Ishikawa (cell line): ENCODE results near the gene SLC6A19.

Experiments
- CEBPB ChIP-seq: IDR thresholded peaks from 2 replicates; pipeline ENCODE4 v1.6.1; 2012
- CREB1 ChIP-seq: IDR thresholded peaks from 2 replicates; pipeline ENCODE4 v1.6.1; 2012; ENCODE audit warnings: low read depth
- EGR1 ChIP-seq: IDR thresholded peaks from 2 replicates; pipeline ENCODE4 v1.6.1; 2012
- EP300 ChIP-seq: IDR thresholded peaks from 2 replicates; pipeline ENCODE4 v1.6.1; 2012; ENCODE audit warnings: borderline replicate concordance
- FOXM1 ChIP-seq: IDR thresholded peaks from 2 replicates; pipeline ENCODE4 v1.6.1; 2012; ENCODE audit warnings: low read depth, borderline replicate concordance
- MAX ChIP-seq: IDR thresholded peaks from 2 replicates; pipeline ENCODE4 v1.6.1; 2012
- NFIC ChIP-seq: IDR thresholded peaks from 2 replicates; pipeline ENCODE4 v1.6.1; 2012
- RAD21 ChIP-seq: IDR thresholded peaks from 2 replicates; pipeline ENCODE4 v1.6.1; 2012; ENCODE audit warnings: low read depth
- TAF1 ChIP-seq: IDR thresholded peaks from 2 replicates; pipeline ENCODE4 v1.6.1; 2012; ENCODE audit warnings: low read depth, mild to moderate bottlenecking
- TCF12 ChIP-seq: IDR thresholded peaks from 2 replicates; pipeline ENCODE4 v1.6.1; 2012; ENCODE audit warnings: low read depth
- TEAD4 ChIP-seq: IDR thresholded peaks from 2 replicates; pipeline ENCODE4 v1.6.1; 2012
- USF1 ChIP-seq: IDR thresholded peaks from 2 replicates; pipeline ENCODE4 v1.6.1; 2012
- YY1 ChIP-seq: IDR thresholded peaks from 2 replicates; pipeline ENCODE4 v1.6.1; 2012; ENCODE audit warnings: low read depth
- ZBTB7A ChIP-seq: IDR thresholded peaks from 2 replicates; pipeline ENCODE4 v1.6.1; 2012; ENCODE audit warnings: low read depth
- TF ChIP-seq, protein P1 (sequence below): IDR thresholded peaks from 2 replicates; pipeline ENCODE4 v1.6.1; 2012; ENCODE audit warnings: low read depth, mild to moderate bottlenecking

Gene SLC6A19

DNA sequence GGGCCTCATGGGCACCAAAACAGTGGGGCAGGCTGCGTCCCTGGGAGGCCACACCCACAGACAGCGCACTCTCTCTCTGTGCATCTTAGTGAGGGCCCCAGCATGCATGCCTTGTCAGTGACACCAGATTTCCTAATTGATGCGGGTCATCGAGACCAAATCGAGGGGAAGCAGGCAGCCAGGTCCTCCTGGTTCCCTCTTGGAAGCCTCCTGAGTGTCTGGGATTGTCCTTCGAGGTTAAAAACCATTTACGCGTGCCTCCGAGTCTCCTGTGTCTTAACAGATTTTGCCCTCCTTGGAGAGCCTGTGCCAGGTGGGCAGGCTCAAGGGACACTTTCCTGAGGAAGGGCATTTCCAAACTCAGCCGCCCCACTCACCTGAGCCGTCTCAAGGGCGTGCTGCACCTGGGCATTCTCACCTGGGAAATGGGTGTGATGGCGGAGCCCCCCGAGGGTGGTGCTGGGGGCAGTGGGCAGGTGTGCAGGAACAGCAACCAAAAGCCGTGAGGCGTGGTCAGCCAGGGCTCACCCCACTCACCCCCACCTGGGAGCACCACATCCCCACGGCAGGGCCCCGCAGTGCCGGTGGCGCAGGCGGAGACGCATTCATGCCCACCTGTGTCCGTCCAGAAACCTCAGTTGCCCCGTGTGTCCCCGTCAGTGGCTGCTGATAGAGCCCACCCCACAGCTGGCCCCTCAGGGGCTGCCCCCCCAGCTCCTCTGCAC is 2.7 kb downstream of the SLC6A19 start:
- no peak for TF ChIP-seq USF1
- no peak for TF ChIP-seq TEAD4
- no peak for TF ChIP-seq NFIC
- TF ChIP-seq CREB1 = no peak
- no peak for TF ChIP-seq FOXM1
- TF ChIP-seq TCF12 = no peak
- TF ChIP-seq EP300 = no peak
- TF ChIP-seq TAF1 = no peak
- TF ChIP-seq RAD21 = no peak
- no peak for TF ChIP-seq YY1
- TF ChIP-seq MAX = no peak
- no peak for TF ChIP-seq EGR1
- no peak for TF ChIP-seq ZBTB7A

DNA sequence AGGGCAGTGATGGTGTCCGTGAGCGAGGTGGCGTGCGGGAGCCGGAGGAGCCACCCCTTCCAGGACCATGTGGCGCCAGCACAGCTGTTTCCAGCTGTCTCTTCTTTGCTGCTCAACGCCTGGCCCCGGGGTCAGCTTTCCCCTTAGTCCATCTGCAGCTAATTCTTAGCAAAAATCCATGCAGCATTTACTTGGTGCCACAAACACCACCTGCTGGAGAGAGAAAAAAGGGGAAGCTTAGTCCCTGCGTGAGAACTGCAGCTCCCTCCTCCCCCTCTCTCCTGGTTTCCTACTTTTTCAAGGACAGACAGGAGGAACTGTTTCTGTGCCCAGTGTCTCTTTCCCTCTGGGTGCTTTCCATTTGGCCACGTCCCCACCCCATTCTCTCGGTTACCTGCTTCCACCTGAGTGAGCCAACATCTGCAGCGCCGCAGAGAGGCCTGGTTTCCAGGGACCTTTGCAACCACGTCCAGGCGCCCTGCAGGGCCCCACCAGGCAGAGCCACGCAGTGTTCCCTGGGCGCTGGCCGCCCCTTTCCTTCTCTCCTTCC is 3.4 kb downstream of the SLC6A19 start:
- no peak for TF ChIP-seq NFIC
- no peak for TF ChIP-seq YY1
- no peak for TF ChIP-seq FOXM1
- no peak for TF ChIP-seq USF1
- TF ChIP-seq RAD21 = peak; percentile 38; the same call in 1 of the 2 replicates
- no peak for TF ChIP-seq MAX
- TF ChIP-seq CEBPB = no peak

DNA sequence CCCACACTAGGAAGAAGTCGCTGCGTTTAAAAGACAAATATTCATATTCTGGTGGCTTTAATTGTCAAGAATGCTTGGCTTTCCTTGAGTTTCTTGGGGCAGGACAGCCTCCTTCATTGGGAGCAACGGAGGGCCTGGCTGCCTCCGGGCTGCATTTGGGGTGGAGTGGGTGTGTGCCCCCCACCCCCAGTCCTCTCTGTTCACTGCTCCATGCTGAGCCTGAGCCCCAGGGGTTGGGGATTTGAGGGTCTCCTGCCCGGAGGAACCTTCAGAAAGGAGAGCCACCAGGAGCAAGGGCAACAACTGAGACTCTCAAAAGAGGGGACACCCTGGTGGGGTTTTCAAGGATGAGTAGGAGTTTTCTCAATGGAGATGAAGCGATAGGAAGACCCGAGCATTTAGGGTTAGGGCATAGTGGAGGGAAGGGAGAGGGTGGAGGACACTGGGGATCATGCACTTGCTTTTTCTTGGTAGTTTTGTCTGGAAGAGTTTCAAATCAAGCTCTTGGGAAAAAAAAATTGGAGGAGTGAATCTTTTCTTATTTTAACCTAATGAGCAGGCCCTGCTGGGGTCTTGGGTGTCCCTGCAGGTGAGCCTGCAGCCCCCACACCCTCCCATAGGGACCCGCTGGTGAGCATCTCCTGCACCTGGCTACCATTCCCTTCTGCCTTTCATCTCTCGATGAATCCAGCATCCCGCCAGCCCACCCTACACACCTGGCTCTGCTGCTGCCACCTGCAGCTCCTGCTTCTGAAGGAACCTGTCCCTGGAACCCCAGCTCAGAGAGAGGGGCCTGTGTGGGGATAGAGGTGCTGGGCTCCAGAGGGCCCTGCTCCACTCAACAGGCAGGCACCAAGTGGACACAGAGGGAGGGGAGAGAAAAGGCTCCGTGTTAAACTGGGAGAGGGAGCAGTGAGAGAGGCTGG is 4.1 kb downstream of the SLC6A19 start:
- TF ChIP-seq EP300 (no peak), YY1 (no peak), NFIC (no peak), TAF1 (no peak), RAD21 (no peak), EGR1 (no peak), MAX (no peak)
- TF ChIP-seq, protein P1, sequence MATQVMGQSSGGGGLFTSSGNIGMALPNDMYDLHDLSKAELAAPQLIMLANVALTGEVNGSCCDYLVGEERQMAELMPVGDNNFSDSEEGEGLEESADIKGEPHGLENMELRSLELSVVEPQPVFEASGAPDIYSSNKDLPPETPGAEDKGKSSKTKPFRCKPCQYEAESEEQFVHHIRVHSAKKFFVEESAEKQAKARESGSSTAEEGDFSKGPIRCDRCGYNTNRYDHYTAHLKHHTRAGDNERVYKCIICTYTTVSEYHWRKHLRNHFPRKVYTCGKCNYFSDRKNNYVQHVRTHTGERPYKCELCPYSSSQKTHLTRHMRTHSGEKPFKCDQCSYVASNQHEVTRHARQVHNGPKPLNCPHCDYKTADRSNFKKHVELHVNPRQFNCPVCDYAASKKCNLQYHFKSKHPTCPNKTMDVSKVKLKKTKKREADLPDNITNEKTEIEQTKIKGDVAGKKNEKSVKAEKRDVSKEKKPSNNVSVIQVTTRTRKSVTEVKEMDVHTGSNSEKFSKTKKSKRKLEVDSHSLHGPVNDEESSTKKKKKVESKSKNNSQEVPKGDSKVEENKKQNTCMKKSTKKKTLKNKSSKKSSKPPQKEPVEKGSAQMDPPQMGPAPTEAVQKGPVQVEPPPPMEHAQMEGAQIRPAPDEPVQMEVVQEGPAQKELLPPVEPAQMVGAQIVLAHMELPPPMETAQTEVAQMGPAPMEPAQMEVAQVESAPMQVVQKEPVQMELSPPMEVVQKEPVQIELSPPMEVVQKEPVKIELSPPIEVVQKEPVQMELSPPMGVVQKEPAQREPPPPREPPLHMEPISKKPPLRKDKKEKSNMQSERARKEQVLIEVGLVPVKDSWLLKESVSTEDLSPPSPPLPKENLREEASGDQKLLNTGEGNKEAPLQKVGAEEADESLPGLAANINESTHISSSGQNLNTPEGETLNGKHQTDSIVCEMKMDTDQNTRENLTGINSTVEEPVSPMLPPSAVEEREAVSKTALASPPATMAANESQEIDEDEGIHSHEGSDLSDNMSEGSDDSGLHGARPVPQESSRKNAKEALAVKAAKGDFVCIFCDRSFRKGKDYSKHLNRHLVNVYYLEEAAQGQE = no peak

DNA sequence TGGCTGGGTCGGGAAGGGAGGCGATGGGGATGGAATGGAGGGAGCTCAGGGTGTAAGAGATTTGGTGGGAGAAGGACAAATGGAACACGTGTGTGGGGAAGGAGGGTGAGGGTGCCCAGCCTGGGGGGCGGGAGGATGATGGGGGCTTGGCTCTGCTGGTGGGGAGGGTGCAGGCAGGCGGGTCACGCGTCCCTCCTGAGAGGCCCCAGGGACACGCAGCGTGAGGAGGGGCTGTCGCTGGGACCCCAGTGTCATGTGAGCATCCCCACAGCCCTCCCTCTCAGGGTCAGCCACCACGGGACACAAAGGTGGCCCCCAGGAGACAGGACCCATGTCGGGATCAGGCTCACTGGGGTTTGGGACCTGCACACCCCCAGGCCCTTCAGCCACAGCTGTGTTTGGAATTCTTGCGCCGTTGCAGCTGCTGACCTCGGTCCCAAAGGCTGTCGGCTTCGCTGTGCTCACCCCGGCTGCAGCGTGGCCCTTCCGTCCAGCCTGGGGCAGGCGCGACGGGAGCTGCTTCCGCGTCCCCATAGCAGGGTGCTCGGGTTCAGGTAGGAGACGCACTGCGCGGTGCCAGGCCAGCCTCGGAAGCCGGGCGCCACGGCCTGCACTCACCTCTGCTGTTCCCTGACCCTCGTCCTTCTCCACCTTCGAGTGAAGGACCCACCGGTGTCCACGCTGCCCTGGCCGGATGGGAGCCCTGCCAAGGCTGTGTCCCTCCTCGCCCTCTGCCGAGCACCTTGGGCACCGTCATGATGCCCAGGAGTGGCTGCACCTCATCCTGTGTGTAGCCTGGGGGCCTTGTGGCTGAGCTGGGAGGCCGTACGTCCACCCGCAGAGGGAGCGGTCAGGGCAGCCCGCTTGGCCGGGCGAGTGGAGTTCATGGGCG is 5.4 kb downstream of the SLC6A19 start:
- TF ChIP-seq RAD21 (no peak), YY1 (no peak), CREB1 (no peak), MAX (no peak), TAF1 (no peak), NFIC (no peak), CEBPB (no peak), EP300 (no peak), TCF12 (no peak), EGR1 (no peak)

- TF ChIP-seq TAF1 = no peak
- no peak for TF ChIP-seq EGR1
- no peak for TF ChIP-seq YY1
These were observed 6.2 kb downstream of the SLC6A19 start for GRCh38 chr5:1207555-1207954.

DNA sequence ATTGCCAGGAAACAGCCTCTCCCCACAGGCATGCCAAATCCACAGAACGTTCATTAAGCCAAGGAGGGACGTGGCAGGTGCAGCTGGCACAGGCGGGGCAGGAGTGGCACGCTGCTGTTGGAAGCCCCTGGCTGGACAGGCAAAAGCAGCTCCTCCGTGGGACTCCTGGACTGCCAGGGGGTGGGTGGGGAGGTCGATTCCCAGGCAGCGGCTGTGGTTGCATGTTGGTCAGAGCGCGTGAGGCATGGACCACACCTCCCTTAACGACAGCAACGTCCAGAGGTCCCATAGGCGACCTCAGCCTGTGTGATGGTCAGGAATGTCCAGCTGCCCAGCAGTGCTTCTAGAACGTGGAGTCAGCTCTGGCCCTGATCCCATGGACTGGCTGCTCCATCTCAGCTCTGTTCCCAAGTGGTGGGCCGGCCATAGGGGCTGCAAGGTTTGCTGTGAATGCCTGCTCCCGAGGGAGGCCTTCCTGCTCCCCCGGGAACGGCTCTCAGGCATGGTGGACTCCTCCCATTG is 6.9 kb downstream of the SLC6A19 start:
- TF ChIP-seq TCF12 (no peak), MAX (no peak), NFIC (no peak), RAD21 (no peak), TAF1 (no peak), CEBPB (no peak), FOXM1 (no peak), EP300 (no peak), EGR1 (no peak), YY1 (no peak), CREB1 (no peak), TEAD4 (no peak), ZBTB7A (no peak), USF1 (no peak)
- TF ChIP-seq, protein P1 = no peak
